ENCODE measurements around the gene HOXD11.

HOXD11 gene

GRCh38 chr2:176128982-176129796, 22.1 kb downstream of the HOXD11 start, which contains the start of gene HOXD8:
HOXD8 (plus strand) TSS chr2:176129705; CDS start chr2:176130367, 662 bp downstream.
- H3K79me1 ChIP-seq (ENCODE audit: low read depth, low read length) = no peaks in the 10 kb centered on the region
- no peak within 1 kb of the TSS for H2BK15ac ChIP-seq (ENCODE audit: low read length)
- no peak for DNase-seq (ENCODE audit: low spot score)
- peaks cover 0 to 5% of the 10 kb centered on the region in 2 donors for H3K4me1 ChIP-seq (ENCODE audit: control insufficient read depth in 2 of 2, insufficient read depth in 1 of 2, low read depth in 1 of 2, low read length in 2 of 2)
- no peaks in the 10 kb centered on the region for H3K36me3 ChIP-seq (replicated peaks in 1 of 2; ENCODE audit: control insufficient read depth in 2 of 2, insufficient read depth in 2 of 2, low read length in 2 of 2)
- H4K91ac ChIP-seq (ENCODE audit: low read depth, low read length, poor library complexity) = no peak within 1 kb of the TSS
- H3K18ac ChIP-seq (ENCODE audit: low read length) = no peak within 1 kb of the TSS
- peak within 1 kb of the TSS; percentile 27 to 68 for H3K4me3 ChIP-seq (ENCODE audit: low read length in 2 of 2)
- peak within 1 kb of the TSS; percentile 87 for H2AFZ ChIP-seq (ENCODE audit: low read length)
- H3K4me2 ChIP-seq (ENCODE audit: insufficient read depth, low read length, poor library complexity, severe bottlenecking) = peak within 1 kb of the TSS; percentile 67
- H3K23ac ChIP-seq (ENCODE audit: low read depth, low read length, poor library complexity) = peak within 1 kb of the TSS; percentile 30
- no peak within 1 kb of the TSS for H3K4ac ChIP-seq (ENCODE audit: low read length)
- no peaks in the 10 kb centered on the region for H3K9me3 ChIP-seq (replicated peaks in 1 of 2; ENCODE audit: control insufficient read depth in 2 of 2, insufficient read depth in 1 of 2, low read depth in 1 of 2, low read length in 2 of 2)
- no peak within 1 kb of the TSS for H3K27ac ChIP-seq (replicated peaks; ENCODE audit: low read length)
- H2AK5ac ChIP-seq (ENCODE audit: low read depth, low read length) = no peak within 1 kb of the TSS
- no peak within 1 kb of the TSS for H3K14ac ChIP-seq (ENCODE audit: low read length)
- H2BK5ac ChIP-seq (ENCODE audit: low read length) = no peak within 1 kb of the TSS
- no peak within 1 kb of the TSS for H3K9ac ChIP-seq (ENCODE audit: low read depth, low read length, poor library complexity)
- WGBS, 2 donors (ENCODE audit: extremely low coverage in 2 of 2, insufficient read length in 2 of 2, insufficient replicate concordance in 1 of 2) = no CpG with 5 or more reads among the region's 64 CpGs
- no peak within 1 kb of the TSS for H2BK12ac ChIP-seq (ENCODE audit: low read length)
- no peak within 1 kb of the TSS for H4K8ac ChIP-seq (ENCODE audit: low read depth, low read length)
- H2BK120ac ChIP-seq (ENCODE audit: low read depth, low read length) = no peak within 1 kb of the TSS
- peaks cover 36 to 98% (median 90%) of the 10 kb centered on the region in 3 experiments for H3K27me3 ChIP-seq (ENCODE audit: control insufficient read depth in 3 of 3, insufficient read depth in 3 of 3, low read depth in 1 of 3, low read length in 3 of 3)

- peak overlapping the region; percentile 27 to 68 for H3K4me3 ChIP-seq (ENCODE audit: low read length in 2 of 2)
- H3K4me1 ChIP-seq (ENCODE audit: control insufficient read depth in 2 of 2, insufficient read depth in 1 of 2, low read depth in 1 of 2, low read length in 2 of 2) = peaks cover 0 to 5% of the 10 kb centered on the region in 2 donors
- no peak for DNase-seq (ENCODE audit: low spot score)
- H3K36me3 ChIP-seq (replicated peaks in 1 of 2; ENCODE audit: control insufficient read depth in 2 of 2, insufficient read depth in 2 of 2, low read length in 2 of 2) = no peaks in the 10 kb centered on the region
- peak overlapping the region; percentile 87 for H2AFZ ChIP-seq (ENCODE audit: low read length)
- no peak overlapping the region for H2BK120ac ChIP-seq (ENCODE audit: low read depth, low read length)
- H3K14ac ChIP-seq (ENCODE audit: low read length) = no peak overlapping the region
- H2AK5ac ChIP-seq (ENCODE audit: low read depth, low read length) = no peak overlapping the region
- no peak overlapping the region for H3K27ac ChIP-seq (replicated peaks; ENCODE audit: low read length)
- no peaks in the 10 kb centered on the region for H3K9me3 ChIP-seq (replicated peaks in 1 of 2; ENCODE audit: control insufficient read depth in 2 of 2, insufficient read depth in 1 of 2, low read depth in 1 of 2, low read length in 2 of 2)
- H3K27me3 ChIP-seq (ENCODE audit: control insufficient read depth in 3 of 3, insufficient read depth in 3 of 3, low read depth in 1 of 3, low read length in 3 of 3) = peaks cover 34 to 98% (median 90%) of the 10 kb centered on the region in 3 experiments
- H3K9ac ChIP-seq (ENCODE audit: low read depth, low read length, poor library complexity) = no peak overlapping the region
- H3K4ac ChIP-seq (ENCODE audit: low read length) = no peak overlapping the region
- H3K79me1 ChIP-seq (ENCODE audit: low read depth, low read length) = no peaks in the 10 kb centered on the region
- no peak overlapping the region for H2BK15ac ChIP-seq (ENCODE audit: low read length)
- no peak overlapping the region for H2BK12ac ChIP-seq (ENCODE audit: low read length)
- H3K18ac ChIP-seq (ENCODE audit: low read length) = no peak overlapping the region
- no peak overlapping the region for H4K91ac ChIP-seq (ENCODE audit: low read depth, low read length, poor library complexity)
- WGBS, 2 donors (ENCODE audit: extremely low coverage in 2 of 2, insufficient read length in 2 of 2, insufficient replicate concordance in 1 of 2) = no CpG with 5 or more reads among the region's 43 CpGs
- H3K23ac ChIP-seq (ENCODE audit: low read depth, low read length, poor library complexity) = peak overlapping the region; percentile 30
- peak overlapping the region; percentile 67 for H3K4me2 ChIP-seq (ENCODE audit: insufficient read depth, low read length, poor library complexity, severe bottlenecking)
- no peak overlapping the region for H2BK5ac ChIP-seq (ENCODE audit: low read length)
- H4K8ac ChIP-seq (ENCODE audit: low read depth, low read length) = no peak overlapping the region
These were observed 22.7 kb downstream of the HOXD11 start for GRCh38 chr2:176129813-176130146.

GRCh38 chr2:176130147-176130956, 23.3 kb downstream of the HOXD11 start:
- Histone ChIP-seq H4K8ac (ENCODE audit: low read depth, low read length) (no peak overlapping the region), H3K27ac (replicated peaks; ENCODE audit: low read length) (no peak overlapping the region), H3K27me3 (ENCODE audit: control insufficient read depth in 3 of 3, insufficient read depth in 3 of 3, low read depth in 1 of 3, low read length in 3 of 3) (peaks cover 33 to 98% (median 90%) of the 10 kb centered on the region in 3 experiments), H2BK15ac (ENCODE audit: low read length) (no peak overlapping the region), H3K4me3 (ENCODE audit: low read length in 2 of 2) (peak overlapping the region; percentile 27 to 68), H3K9ac (ENCODE audit: low read depth, low read length, poor library complexity) (no peak overlapping the region), H3K36me3 (replicated peaks in 1 of 2; ENCODE audit: control insufficient read depth in 2 of 2, insufficient read depth in 2 of 2, low read length in 2 of 2) (no peaks in the 10 kb centered on the region), H2AK5ac (ENCODE audit: low read depth, low read length) (no peak overlapping the region), H2BK120ac (ENCODE audit: low read depth, low read length) (no peak overlapping the region), H3K4me2 (ENCODE audit: insufficient read depth, low read length, poor library complexity, severe bottlenecking) (peak overlapping the region; percentile 67), H3K9me3 (replicated peaks in 1 of 2; ENCODE audit: control insufficient read depth in 2 of 2, insufficient read depth in 1 of 2, low read depth in 1 of 2, low read length in 2 of 2) (no peaks in the 10 kb centered on the region), H3K23ac (ENCODE audit: low read depth, low read length, poor library complexity) (peak overlapping the region; percentile 30), H4K91ac (ENCODE audit: low read depth, low read length, poor library complexity) (no peak overlapping the region), H3K14ac (ENCODE audit: low read length) (no peak overlapping the region), H3K18ac (ENCODE audit: low read length) (no peak overlapping the region), H2BK12ac (ENCODE audit: low read length) (no peak overlapping the region), H3K4ac (ENCODE audit: low read length) (no peak overlapping the region), H2AFZ (ENCODE audit: low read length) (peak overlapping the region; percentile 87), H3K79me1 (ENCODE audit: low read depth, low read length) (no peaks in the 10 kb centered on the region), H3K4me1 (ENCODE audit: control insufficient read depth in 2 of 2, insufficient read depth in 1 of 2, low read depth in 1 of 2, low read length in 2 of 2) (peaks cover 0 to 5% of the 10 kb centered on the region in 2 donors), H2BK5ac (ENCODE audit: low read length) (no peak overlapping the region)
- WGBS, 2 donors (ENCODE audit: extremely low coverage in 2 of 2, insufficient read length in 2 of 2, insufficient replicate concordance in 1 of 2) = no CpG with 5 or more reads among the region's 100 CpGs
- DNase-seq (ENCODE audit: low spot score) = no peak
